Bronchial epithelial cell (primary cell): ENCODE data around the gene C2orf69. TPM values are rescaled to one million over a fixed set of nuclear protein-coding genes. Genes with fewer than 3 reads are reported as not detected.
A peak's percentile ranks its signal among the peaks of the same experiment; 100 is the strongest.

Experiments
- DNase-seq: peaks from one replicate; pipeline ENCODE4 v3.0.0-alpha.2; 2010; ENCODE audit warnings: low read depth
- FAIRE-seq: peaks from 2 replicates; lab custom pipeline; 2011; peaks lifted over from hg19 to GRCh38; lab: Jason Lieb, UNC
- H3K27me3 ChIP-seq: 2 replicates; pipeline ENCODE4 v1.5.1; 2011; ENCODE audit warnings: low read length; ENCODE audit not compliant: control insufficient read depth, insufficient read depth
- H3K36me3 ChIP-seq: 2 replicates; pipeline ENCODE4 v1.5.1; 2011; ENCODE audit warnings: low read length; ENCODE audit not compliant: control insufficient read depth, insufficient read depth
- H3K4me3 ChIP-seq: 2 replicates; pipeline ENCODE4 v1.5.1; 2011; ENCODE audit warnings: mild to moderate bottlenecking, low read depth, low read length, control low read depth
- total RNA-seq: library from RNA; depleted of rRNA; stranded (reverse); fragments of >200 nt; gene quantifications from 2 replicates; pipeline ENCODE4 v1.2.1, GENCODE V29; 2014
- TF ChIP-seq, protein P1 (sequence below): IDR thresholded peaks from 2 replicates; pipeline ENCODE4 v1.5.1; 2011; ENCODE audit warnings: mild to moderate bottlenecking, moderate library complexity, low read length, control low read depth, inconsistent platforms; ENCODE audit not compliant: insufficient read depth, severe bottlenecking

The C2orf69 gene
- total RNA-seq: 10.2 and 10.3 TPM in 2 replicates

DNA sequence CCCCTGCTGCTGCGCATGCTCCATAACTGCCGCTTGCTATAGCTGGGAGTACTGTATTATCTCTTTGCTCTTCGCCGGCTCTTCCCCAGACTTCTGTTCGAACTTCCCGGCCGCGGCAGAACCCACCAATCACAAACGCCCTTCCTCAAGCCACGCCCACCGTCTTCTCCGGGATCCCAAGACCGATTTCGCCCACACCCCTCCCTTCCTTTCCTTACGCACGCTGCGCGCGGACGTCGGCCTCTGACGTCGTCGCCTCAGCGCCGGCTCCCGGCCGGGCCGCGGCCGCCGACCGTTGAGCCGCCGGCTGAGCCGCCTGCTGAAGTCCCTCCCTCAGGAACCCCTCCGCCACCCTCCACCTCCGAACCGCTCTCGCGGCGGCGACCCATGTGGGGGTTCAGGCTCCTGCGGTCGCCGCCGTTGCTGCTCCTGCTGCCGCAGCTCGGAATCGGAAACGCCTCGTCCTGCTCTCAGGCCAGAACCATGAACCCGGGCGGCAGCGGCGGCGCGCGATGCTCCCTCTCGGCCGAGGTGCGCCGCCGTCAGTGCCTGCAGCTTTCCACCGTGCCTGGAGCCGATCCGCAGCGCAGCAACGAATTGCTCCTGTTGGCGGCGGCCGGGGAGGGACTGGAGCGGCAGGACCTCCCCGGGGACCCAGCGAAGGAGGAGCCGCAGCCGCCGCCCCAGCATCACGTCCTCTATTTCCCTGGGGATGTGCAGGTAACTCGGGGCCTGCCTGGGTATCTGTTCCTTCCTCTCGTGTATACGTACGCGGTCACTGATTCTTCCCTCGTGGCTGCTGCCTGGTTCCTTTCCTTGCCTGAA lies at the start of gene C2orf69:
C2orf69 (plus strand) TSS at position 242 of the 825 bp plus-strand sequence; CDS start at position 388, 146 bp downstream.
- TF ChIP-seq, protein P1, sequence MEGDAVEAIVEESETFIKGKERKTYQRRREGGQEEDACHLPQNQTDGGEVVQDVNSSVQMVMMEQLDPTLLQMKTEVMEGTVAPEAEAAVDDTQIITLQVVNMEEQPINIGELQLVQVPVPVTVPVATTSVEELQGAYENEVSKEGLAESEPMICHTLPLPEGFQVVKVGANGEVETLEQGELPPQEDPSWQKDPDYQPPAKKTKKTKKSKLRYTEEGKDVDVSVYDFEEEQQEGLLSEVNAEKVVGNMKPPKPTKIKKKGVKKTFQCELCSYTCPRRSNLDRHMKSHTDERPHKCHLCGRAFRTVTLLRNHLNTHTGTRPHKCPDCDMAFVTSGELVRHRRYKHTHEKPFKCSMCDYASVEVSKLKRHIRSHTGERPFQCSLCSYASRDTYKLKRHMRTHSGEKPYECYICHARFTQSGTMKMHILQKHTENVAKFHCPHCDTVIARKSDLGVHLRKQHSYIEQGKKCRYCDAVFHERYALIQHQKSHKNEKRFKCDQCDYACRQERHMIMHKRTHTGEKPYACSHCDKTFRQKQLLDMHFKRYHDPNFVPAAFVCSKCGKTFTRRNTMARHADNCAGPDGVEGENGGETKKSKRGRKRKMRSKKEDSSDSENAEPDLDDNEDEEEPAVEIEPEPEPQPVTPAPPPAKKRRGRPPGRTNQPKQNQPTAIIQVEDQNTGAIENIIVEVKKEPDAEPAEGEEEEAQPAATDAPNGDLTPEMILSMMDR: no peak
- Histone ChIP-seq H3K27me3 (no peaks in the 10 kb centered on the region), H3K4me3 (peak within 1 kb of the TSS; percentile 88), H3K36me3 (no peaks in the 10 kb centered on the region)
- DNase-seq (peak; percentile 95), FAIRE-seq (no peak)

- Histone ChIP-seq H3K4me3 (no peak overlapping the region), H3K36me3 (no peaks in the 10 kb centered on the region), H3K27me3 (no peaks in the 10 kb centered on the region)
- FAIRE-seq (no peak), DNase-seq (no peak)
- TF ChIP-seq, protein P1: no peak
Measured at GRCh38 chr2:199862788-199863187, 48.3 kb upstream of the C2orf69 start.

DNA sequence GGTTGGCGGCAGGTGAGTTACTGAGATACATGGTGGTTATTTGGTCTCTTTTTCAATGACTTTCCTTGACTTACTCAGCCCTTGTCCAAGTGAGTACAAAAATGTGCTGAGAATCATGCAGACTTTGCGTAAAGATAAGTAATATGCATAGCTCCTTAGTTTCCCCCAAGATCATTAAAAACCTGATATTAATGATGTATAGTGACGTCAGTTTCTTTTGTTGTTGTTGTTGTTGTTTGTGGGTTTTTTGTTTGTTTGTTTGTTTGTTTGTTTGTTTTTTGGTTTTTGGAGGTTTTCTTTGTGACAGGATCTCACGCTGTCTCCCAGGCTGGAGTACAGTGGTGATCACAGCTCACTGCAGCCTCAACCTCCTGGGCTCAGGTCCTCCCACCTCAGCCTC lies 45.2 kb upstream of the C2orf69 start:
- Histone ChIP-seq H3K27me3 (peaks cover 4% of the 10 kb centered on the region), H3K4me3 (no peak overlapping the region), H3K36me3 (no peaks in the 10 kb centered on the region)
- no peak for FAIRE-seq
- no peak for DNase-seq
- TF ChIP-seq, protein P1: no peak

- DNase-seq (no peak), FAIRE-seq (no peak)
- Histone ChIP-seq H3K36me3 (no peaks in the 10 kb centered on the region), H3K27me3 (peaks cover 4% of the 10 kb centered on the region), H3K4me3 (no peak overlapping the region)
- TF ChIP-seq, protein P1: no peak
Measured at GRCh38 chr2:199868431-199869226, 42.5 kb upstream of the C2orf69 start.

DNA sequence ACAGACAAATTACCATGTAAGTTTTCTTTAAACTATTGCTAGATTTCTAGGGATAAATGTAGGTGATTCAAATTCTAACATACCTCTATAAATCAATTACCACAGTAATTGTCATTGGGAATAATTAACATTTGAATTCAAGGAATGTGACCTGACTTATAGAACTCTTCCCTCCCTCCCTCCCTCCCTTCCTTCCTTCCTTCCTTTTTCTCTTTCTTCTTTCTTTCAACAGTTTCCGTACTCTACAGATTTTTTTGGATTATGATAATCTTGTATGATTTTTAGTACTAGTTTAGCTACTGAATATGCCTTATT lies 41.9 kb upstream of the C2orf69 start:
- DNase-seq (no peak), FAIRE-seq (no peak)
- no peaks in the 10 kb centered on the region for H3K36me3 ChIP-seq
- no peak overlapping the region for H3K4me3 ChIP-seq
- H3K27me3 ChIP-seq: peaks cover 4% of the 10 kb centered on the region
- TF ChIP-seq, protein P1: no peak
